ENCODE measurements around the gene KLRG1. TPM values are rescaled to one million over a fixed set of nuclear protein-coding genes. Genes with fewer than 3 reads are reported as not detected.

KLRG1 gene
- total RNA-seq, 2 donors from 2014 or later, result 0.36 to 4.5 TPM

- 83% methylated on average over 5 of the region's 5 CpGs for WGBS
- H3K27ac ChIP-seq, result no peak overlapping the region
These were observed 43.0 kb downstream of the KLRG1 start for GRCh38 chr12:9032202-9032964.

GRCh38 chr12:9033265-9033887 is 44.0 kb downstream of the KLRG1 start:
- Histone ChIP-seq H3K4me3 (no peak overlapping the region), H3K27ac (no peak overlapping the region), H3K4me1 (replicated peaks) (no peaks in the 10 kb centered on the region), H3K36me3 (no peaks in the 10 kb centered on the region), H3K27me3 (replicated peaks; ENCODE audit: insufficient read depth) (no peaks in the 10 kb centered on the region), H3K9me3 (no peaks in the 10 kb centered on the region)
- 91% methylated on average over 2 of the region's 2 CpGs for WGBS
- TF ChIP-seq POLR2AphosphoS5 (IDR thresholded peaks at IDR 0.05), result no peak
- no peak for TF ChIP-seq POLR2A (IDR thresholded peaks at IDR 0.05)
- no peak for TF ChIP-seq CTCF (IDR thresholded peaks at IDR 0.05)
- DNase-seq (ENCODE audit: low spot score), result no peak
- intact Hi-C loops (cut with DNase I), result loop anchor here (10.0 kb wide), 1 partner anchor 79 kb away; no protein-coding TSS in a partner anchor

More at GRCh38 chr12:9032202-9032964, 43.0 kb downstream of the KLRG1 start:
- H3K36me3 ChIP-seq, result no peaks in the 10 kb centered on the region
- no peaks in the 10 kb centered on the region for H3K27me3 ChIP-seq (replicated peaks; ENCODE audit: insufficient read depth)
- no peaks in the 10 kb centered on the region for H3K9me3 ChIP-seq
- no peak for TF ChIP-seq CTCF (IDR thresholded peaks at IDR 0.05)
- TF ChIP-seq POLR2AphosphoS5 (IDR thresholded peaks at IDR 0.05), result no peak
- TF ChIP-seq POLR2A (IDR thresholded peaks at IDR 0.05), result no peak
- DNase-seq (ENCODE audit: low spot score), result no peak
- intact Hi-C loops (cut with DNase I), result loop anchor here (10.0 kb wide), 1 partner anchor 78 kb away; no protein-coding TSS in a partner anchor
- no peak overlapping the region for H3K4me3 ChIP-seq
- H3K4me1 ChIP-seq (replicated peaks), result no peaks in the 10 kb centered on the region

- Histone ChIP-seq H3K36me3 (no peaks in the 10 kb centered on the region), H3K4me3 (no peak overlapping the region), H3K27ac (no peak overlapping the region), H3K27me3 (replicated peaks; ENCODE audit: insufficient read depth) (no peaks in the 10 kb centered on the region), H3K4me1 (replicated peaks) (no peaks in the 10 kb centered on the region), H3K9me3 (no peaks in the 10 kb centered on the region)
- 96% methylated on average over 6 of the region's 6 CpGs for WGBS
- intact Hi-C loops (cut with DNase I), result loop anchor here (10.0 kb wide), 1 partner anchor 79 kb away; no protein-coding TSS in a partner anchor
- no peak for TF ChIP-seq CTCF (IDR thresholded peaks at IDR 0.05)
- TF ChIP-seq POLR2A (IDR thresholded peaks at IDR 0.05), result no peak
- no peak for TF ChIP-seq POLR2AphosphoS5 (IDR thresholded peaks at IDR 0.05)
- no peak for DNase-seq (ENCODE audit: low spot score)
These were observed 44.7 kb downstream of the KLRG1 start for GRCh38 chr12:9034095-9034494.

- Histone ChIP-seq H3K9me3 (no peaks in the 10 kb centered on the region), H3K4me3 (no peak overlapping the region), H3K4me1 (replicated peaks) (no peaks in the 10 kb centered on the region), H3K27me3 (replicated peaks; ENCODE audit: insufficient read depth) (no peaks in the 10 kb centered on the region), H3K27ac (no peak overlapping the region), H3K36me3 (no peaks in the 10 kb centered on the region)
- 84% methylated on average over 6 of the region's 6 CpGs for whole genome bisulfite sequencing
- TF ChIP-seq POLR2AphosphoS5 (IDR thresholded peaks at IDR 0.05) (no peak), POLR2A (IDR thresholded peaks at IDR 0.05) (no peak), CTCF (IDR thresholded peaks at IDR 0.05) (no peak)
- DNase-seq (ENCODE audit: low spot score), result no peak
- intact Hi-C loops (cut with DNase I), result loop anchor here (5.0 to 10.0 kb wide), 2 partner anchors 81 to 354 kb away; no protein-coding TSS in a partner anchor
These were observed 46.9 kb downstream of the KLRG1 start for GRCh38 chr12:9036227-9036626.
